Sigmoid colon (tissue), 3 donors: ENCODE measurements around the gene OGFOD2.

ENCODE experiments used
- POLR2A ChIP-seq, 2 donors: fragments of 450-650 bp; IDR thresholded peaks; one replicate each; pipeline ENCODE4 v1.6.1; 2016; ENCODE audit warnings: antibody characterized with exemption in 2 of 2, mild to moderate bottlenecking in 2 of 2, moderate library complexity in 2 of 2
- TF ChIP-seq, protein P1 (sequence below), 4 experiments: fragments of 450-650 bp in 3 of 4; fragments of 200-600 bp in 1 of 4; IDR thresholded peaks; one replicate each; pipeline ENCODE4 v1.5.1; 2016 to 2019; ENCODE audit warnings: antibody characterized with exemption in 4 of 4, mild to moderate bottlenecking in 3 of 4, moderate library complexity in 2 of 4

DNA sequence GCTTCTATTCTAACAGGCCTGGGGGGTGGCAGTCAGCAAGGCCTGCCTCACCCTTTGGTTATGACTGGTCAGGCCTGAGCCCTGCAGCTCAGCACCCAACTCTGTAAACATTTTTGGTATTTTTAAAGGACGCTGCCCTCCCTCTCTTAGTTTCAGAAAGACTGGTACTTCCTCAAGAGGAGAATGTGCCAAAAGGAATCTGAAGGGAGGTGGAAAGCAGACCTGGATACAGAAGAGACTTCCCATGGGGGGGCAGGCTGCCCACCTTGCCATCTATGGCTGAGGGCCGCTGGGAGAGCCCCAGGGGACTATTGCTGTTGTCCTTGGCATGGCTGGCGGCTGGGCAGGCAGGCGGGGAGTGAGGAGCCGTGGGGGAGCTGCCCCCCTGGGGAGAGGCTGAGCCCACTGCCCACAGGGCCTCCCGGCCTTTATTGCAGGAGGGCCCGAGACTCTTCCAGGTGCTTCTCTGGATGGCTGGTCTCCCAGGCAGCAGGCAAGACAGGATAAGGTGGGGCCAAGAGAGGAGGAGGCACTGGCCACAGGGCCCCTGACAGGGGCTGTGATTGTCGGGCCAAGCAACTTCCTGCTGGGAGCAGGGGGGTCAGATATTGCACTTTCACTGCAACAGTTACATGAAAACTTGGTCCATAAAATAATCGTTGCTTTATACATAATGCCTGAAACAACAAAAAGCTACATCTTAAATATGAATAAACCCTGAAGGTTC is 8.9 kb downstream of the OGFOD2 start:
- TF ChIP-seq, protein P1, sequence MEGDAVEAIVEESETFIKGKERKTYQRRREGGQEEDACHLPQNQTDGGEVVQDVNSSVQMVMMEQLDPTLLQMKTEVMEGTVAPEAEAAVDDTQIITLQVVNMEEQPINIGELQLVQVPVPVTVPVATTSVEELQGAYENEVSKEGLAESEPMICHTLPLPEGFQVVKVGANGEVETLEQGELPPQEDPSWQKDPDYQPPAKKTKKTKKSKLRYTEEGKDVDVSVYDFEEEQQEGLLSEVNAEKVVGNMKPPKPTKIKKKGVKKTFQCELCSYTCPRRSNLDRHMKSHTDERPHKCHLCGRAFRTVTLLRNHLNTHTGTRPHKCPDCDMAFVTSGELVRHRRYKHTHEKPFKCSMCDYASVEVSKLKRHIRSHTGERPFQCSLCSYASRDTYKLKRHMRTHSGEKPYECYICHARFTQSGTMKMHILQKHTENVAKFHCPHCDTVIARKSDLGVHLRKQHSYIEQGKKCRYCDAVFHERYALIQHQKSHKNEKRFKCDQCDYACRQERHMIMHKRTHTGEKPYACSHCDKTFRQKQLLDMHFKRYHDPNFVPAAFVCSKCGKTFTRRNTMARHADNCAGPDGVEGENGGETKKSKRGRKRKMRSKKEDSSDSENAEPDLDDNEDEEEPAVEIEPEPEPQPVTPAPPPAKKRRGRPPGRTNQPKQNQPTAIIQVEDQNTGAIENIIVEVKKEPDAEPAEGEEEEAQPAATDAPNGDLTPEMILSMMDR (IDR thresholded peaks at IDR 0.05): no peak
- TF ChIP-seq POLR2A (IDR thresholded peaks at IDR 0.05): no peak
